K562 treated with DMSO at 1 percent for 24 hours (cell line): ENCODE results near the gene AGPAT4. TPM values are rescaled to one million over a fixed set of nuclear protein-coding genes. Genes with fewer than 3 reads are reported as not detected.

Source experiments
- total RNA-seq: library from RNA; unstranded; fragments of 300-600 nt; gene quantifications from 2 replicates; pipeline ENCODE4 v1.2.3, GENCODE V29; 2022; ENCODE audit warnings: low read depth; ENCODE audit not compliant: insufficient read depth

Gene AGPAT4, protein sequence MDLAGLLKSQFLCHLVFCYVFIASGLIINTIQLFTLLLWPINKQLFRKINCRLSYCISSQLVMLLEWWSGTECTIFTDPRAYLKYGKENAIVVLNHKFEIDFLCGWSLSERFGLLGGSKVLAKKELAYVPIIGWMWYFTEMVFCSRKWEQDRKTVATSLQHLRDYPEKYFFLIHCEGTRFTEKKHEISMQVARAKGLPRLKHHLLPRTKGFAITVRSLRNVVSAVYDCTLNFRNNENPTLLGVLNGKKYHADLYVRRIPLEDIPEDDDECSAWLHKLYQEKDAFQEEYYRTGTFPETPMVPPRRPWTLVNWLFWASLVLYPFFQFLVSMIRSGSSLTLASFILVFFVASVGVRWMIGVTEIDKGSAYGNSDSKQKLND
- 5.0 and 7.6 TPM in 2 replicates for total RNA-seq

DNA sequence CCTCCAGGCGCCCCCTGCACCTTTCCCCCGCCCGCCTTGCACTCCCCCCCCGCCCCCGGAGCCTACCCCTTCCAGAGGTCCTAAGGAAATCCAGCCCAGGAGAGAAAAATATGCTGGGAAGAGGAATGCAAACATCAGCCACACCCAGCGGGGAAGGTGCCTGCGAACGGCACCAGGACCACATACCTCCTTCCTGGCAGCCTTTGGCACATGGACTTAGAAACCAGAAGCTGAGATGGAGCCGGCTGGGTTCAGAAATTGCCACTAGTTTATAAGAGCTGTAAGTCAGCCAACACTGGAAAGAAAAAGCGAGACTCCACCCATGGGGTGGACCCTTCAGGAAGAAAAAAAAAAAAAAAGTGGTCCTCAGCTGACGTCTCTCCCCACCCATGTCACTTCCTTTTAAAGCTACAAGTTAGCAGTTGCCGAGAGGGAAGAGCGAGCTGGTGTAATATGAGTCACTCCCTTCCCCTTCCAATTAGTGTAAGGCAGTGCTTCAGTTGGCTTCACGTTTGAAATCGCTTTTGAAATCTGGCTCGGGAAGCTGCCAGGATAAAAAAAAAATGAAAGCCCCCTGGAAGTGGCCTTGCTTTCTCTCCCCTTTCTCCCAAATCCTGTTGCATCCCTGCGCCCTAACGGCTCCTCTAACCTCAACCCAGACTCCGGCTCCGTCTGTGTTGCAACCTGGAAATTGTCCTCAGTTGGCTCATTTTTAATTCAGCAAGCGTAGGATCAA lies at the start of gene AGPAT4:
Gene AGPAT4 (minus strand): TSS at position 310 of the 736 bp plus-strand sequence. CDS start 41,848 bp downstream, outside the sequence.

